Neural cell (in vitro differentiated cells): Measurements from ENCODE around the gene DIAPH2.

Experiments used
- EP300 ChIP-seq: fragments of 450-650 bp; conservative IDR thresholded peaks from 2 replicates; pipeline ENCODE4 v1.6.1; 2014; ENCODE audit warnings: antibody characterized with exemption, mild to moderate bottlenecking, moderate library complexity; ENCODE audit not compliant: poor library complexity, severe bottlenecking
- EZH2 ChIP-seq: fragments of 200-600, 300-800 bp; shearing (Covaris generic), sonication (generic); IDR thresholded peaks from 2 replicates; pipeline ENCODE4 v1.6.1; 2014; ENCODE audit warnings: antibody characterized with exemption, low read length, borderline replicate concordance, mild to moderate bottlenecking; ENCODE audit not compliant: insufficient read depth, poor library complexity, severe bottlenecking
- MXI1 ChIP-seq: fragments of 450-650 bp; conservative IDR thresholded peaks from 2 replicates; pipeline ENCODE4 v1.6.1; 2014; ENCODE audit warnings: antibody characterized with exemption, mild to moderate bottlenecking; ENCODE audit not compliant: poor library complexity, severe bottlenecking
- POLR2AphosphoS5 ChIP-seq: IDR thresholded peaks from 2 replicates; pipeline ENCODE4 v1.6.1; 2012
- RAD21 ChIP-seq: fragments of 450-650 bp; conservative IDR thresholded peaks from 2 replicates; pipeline ENCODE4 v1.6.1; 2014; ENCODE audit warnings: antibody characterized with exemption, mild to moderate bottlenecking, moderate library complexity
- SMC3 ChIP-seq: fragments of 450-650 bp; conservative IDR thresholded peaks from 2 replicates; pipeline ENCODE4 v1.6.1; 2014; ENCODE audit warnings: antibody characterized with exemption, mild to moderate bottlenecking, moderate library complexity; ENCODE audit not compliant: poor library complexity
- TF ChIP-seq, protein P1 (sequence below): fragments of 450-650 bp; IDR thresholded peaks from 2 replicates; pipeline ENCODE4 v1.5.1; 2014; ENCODE audit warnings: antibody characterized with exemption, mild to moderate bottlenecking, moderate library complexity; ENCODE audit not compliant: poor library complexity, severe bottlenecking
- TF ChIP-seq, protein P2 (sequence below): IDR thresholded peaks from 2 replicates; pipeline ENCODE4 v1.6.1; 2012; ENCODE audit warnings: borderline replicate concordance

DNA sequence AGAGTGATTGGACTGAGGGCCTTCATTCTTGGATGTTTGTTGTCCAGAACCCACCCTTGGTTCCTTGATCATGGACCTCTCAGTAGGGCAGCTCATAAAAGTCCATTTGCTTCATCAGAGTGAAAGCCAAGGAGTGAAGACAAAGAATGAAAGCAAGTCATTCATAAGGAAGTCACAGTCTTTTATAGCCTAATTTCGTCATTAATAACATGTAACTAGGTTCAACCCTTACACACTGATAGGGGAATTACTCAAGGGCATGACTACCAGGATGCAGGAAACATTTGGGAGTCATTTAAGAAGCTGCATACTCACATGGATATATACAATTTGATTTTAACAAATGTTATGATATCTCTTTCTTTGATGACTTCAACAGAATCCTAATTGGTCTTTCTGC lies 294.3 kb downstream of the DIAPH2 start:
- TF ChIP-seq, protein P1, sequence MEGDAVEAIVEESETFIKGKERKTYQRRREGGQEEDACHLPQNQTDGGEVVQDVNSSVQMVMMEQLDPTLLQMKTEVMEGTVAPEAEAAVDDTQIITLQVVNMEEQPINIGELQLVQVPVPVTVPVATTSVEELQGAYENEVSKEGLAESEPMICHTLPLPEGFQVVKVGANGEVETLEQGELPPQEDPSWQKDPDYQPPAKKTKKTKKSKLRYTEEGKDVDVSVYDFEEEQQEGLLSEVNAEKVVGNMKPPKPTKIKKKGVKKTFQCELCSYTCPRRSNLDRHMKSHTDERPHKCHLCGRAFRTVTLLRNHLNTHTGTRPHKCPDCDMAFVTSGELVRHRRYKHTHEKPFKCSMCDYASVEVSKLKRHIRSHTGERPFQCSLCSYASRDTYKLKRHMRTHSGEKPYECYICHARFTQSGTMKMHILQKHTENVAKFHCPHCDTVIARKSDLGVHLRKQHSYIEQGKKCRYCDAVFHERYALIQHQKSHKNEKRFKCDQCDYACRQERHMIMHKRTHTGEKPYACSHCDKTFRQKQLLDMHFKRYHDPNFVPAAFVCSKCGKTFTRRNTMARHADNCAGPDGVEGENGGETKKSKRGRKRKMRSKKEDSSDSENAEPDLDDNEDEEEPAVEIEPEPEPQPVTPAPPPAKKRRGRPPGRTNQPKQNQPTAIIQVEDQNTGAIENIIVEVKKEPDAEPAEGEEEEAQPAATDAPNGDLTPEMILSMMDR, result no peak
- TF ChIP-seq EP300 (no peak), EZH2 (no peak), POLR2AphosphoS5 (no peak), RAD21 (no peak), MXI1 (no peak), SMC3 (no peak)
- TF ChIP-seq, protein P2, sequence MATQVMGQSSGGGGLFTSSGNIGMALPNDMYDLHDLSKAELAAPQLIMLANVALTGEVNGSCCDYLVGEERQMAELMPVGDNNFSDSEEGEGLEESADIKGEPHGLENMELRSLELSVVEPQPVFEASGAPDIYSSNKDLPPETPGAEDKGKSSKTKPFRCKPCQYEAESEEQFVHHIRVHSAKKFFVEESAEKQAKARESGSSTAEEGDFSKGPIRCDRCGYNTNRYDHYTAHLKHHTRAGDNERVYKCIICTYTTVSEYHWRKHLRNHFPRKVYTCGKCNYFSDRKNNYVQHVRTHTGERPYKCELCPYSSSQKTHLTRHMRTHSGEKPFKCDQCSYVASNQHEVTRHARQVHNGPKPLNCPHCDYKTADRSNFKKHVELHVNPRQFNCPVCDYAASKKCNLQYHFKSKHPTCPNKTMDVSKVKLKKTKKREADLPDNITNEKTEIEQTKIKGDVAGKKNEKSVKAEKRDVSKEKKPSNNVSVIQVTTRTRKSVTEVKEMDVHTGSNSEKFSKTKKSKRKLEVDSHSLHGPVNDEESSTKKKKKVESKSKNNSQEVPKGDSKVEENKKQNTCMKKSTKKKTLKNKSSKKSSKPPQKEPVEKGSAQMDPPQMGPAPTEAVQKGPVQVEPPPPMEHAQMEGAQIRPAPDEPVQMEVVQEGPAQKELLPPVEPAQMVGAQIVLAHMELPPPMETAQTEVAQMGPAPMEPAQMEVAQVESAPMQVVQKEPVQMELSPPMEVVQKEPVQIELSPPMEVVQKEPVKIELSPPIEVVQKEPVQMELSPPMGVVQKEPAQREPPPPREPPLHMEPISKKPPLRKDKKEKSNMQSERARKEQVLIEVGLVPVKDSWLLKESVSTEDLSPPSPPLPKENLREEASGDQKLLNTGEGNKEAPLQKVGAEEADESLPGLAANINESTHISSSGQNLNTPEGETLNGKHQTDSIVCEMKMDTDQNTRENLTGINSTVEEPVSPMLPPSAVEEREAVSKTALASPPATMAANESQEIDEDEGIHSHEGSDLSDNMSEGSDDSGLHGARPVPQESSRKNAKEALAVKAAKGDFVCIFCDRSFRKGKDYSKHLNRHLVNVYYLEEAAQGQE, result no peak
